Left ventricle myocardium inferior (tissue), 1 donor: ENCODE results near the gene NDN. TPM values are rescaled to one million over a fixed set of nuclear protein-coding genes. Genes with fewer than 3 reads are reported as not detected.

Experiments used
- DNase-seq: peaks from one replicate; pipeline ENCODE4 v3.0.0-alpha.2; 2020
- H3K27ac ChIP-seq: fragments of 200-600 bp; replicated peaks from 2 replicates; pipeline ENCODE4 v1.8.0; 2021
- H3K27me3 ChIP-seq: fragments of 200-600 bp; 2 replicates; pipeline ENCODE4 v1.8.0; 2021; ENCODE audit warnings: low read depth
- H3K36me3 ChIP-seq: fragments of 200-600 bp; 2 replicates; pipeline ENCODE4 v1.8.0; 2021
- H3K4me1 ChIP-seq: fragments of 200-600 bp; 2 replicates; pipeline ENCODE4 v1.8.0; 2021
- H3K4me3 ChIP-seq: fragments of 200-600 bp; 2 replicates; pipeline ENCODE4 v1.8.0; 2021; ENCODE audit warnings: mild to moderate bottlenecking, moderate library complexity
- H3K9me3 ChIP-seq: fragments of 200-600 bp; replicated peaks from 2 replicates; pipeline ENCODE4 v1.8.0; 2021
- intact Hi-C: fragments of 100-400 bp; cut with micrococcal nuclease; formaldehyde crosslinking; loops from one replicate; pipeline ENCODE4 v1.11.0; 2022
- total RNA-seq: library from RNA; stranded (reverse); fragmentation: NEBNext Ultra II Directional; extraction: Animal tissue kit (Norgen Biotek cat#: 25700); gene quantifications from one replicate; pipeline ENCODE4 v1.2.1, GENCODE V29; 2021
- TF ChIP-seq, protein P1 (sequence below): fragments of 200-600 bp; IDR thresholded peaks from 2 replicates; pipeline ENCODE4 v1.8.0; 2021; ENCODE audit warnings: antibody characterized with exemption, mild to moderate bottlenecking, borderline replicate concordance
- donor health status: DM: no; HTN: yes; CAD: no; lungs with severe emphysema.

NDN gene
- total RNA-seq, 1 donor from 2014 or later: 35.2 TPM

DNA sequence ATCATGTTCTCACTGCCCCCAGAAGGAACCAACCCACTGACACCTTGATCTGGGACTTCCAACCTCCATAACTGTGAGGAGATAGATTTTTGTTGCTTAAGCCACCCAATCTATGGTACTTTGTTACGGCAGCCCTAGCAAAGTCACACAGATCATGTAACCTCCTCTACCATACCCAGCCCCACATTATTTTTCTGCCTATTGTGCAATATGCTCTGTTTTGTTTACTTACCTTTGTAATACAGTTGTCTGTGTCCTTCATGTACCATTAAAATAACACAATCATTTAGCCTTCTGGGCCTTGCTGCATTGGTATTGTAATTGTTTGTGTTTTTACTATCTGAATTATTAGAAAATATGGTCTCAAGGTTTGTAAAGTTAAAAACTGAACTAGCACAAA lies 16.1 kb downstream of the NDN start:
- intact Hi-C loops: no loop called here
- Histone ChIP-seq H3K27ac (no peak overlapping the region), H3K36me3 (no peaks in the 10 kb centered on the region), H3K27me3 (peaks cover 19% of the 10 kb centered on the region), H3K4me1 (no peaks in the 10 kb centered on the region), H3K4me3 (no peak overlapping the region), H3K9me3 (no peaks in the 10 kb centered on the region)
- TF ChIP-seq, protein P1, sequence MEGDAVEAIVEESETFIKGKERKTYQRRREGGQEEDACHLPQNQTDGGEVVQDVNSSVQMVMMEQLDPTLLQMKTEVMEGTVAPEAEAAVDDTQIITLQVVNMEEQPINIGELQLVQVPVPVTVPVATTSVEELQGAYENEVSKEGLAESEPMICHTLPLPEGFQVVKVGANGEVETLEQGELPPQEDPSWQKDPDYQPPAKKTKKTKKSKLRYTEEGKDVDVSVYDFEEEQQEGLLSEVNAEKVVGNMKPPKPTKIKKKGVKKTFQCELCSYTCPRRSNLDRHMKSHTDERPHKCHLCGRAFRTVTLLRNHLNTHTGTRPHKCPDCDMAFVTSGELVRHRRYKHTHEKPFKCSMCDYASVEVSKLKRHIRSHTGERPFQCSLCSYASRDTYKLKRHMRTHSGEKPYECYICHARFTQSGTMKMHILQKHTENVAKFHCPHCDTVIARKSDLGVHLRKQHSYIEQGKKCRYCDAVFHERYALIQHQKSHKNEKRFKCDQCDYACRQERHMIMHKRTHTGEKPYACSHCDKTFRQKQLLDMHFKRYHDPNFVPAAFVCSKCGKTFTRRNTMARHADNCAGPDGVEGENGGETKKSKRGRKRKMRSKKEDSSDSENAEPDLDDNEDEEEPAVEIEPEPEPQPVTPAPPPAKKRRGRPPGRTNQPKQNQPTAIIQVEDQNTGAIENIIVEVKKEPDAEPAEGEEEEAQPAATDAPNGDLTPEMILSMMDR: no peak
- DNase-seq: no peak

DNA sequence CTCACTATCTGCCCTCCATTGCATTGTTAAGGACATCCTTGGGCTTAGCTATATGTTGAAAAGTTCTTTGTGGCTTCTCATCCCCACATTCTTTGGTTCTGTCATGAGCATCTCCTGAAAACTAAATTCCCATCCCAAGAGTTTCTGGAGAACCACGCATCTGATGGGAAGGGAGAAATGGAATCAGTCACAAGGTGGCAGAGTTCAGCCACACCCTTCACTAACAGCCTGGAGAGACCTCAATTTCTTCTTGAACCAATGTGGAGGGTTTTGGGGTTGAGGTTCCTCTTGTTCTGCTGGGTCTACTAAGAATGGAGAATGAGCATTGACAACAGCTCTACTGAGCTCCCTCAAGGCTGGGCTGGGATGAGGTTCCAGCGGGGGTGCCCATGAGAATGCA lies 23.9 kb downstream of the NDN start:
- no peaks in the 10 kb centered on the region for H3K4me1 ChIP-seq
- TF ChIP-seq, protein P1: no peak
- H3K9me3 ChIP-seq: no peaks in the 10 kb centered on the region
- DNase-seq: no peak
- intact Hi-C loops: no loop called here
- no peak overlapping the region for H3K27ac ChIP-seq
- no peak overlapping the region for H3K4me3 ChIP-seq
- H3K36me3 ChIP-seq: no peaks in the 10 kb centered on the region
- peaks cover 33% of the 10 kb centered on the region for H3K27me3 ChIP-seq

DNA sequence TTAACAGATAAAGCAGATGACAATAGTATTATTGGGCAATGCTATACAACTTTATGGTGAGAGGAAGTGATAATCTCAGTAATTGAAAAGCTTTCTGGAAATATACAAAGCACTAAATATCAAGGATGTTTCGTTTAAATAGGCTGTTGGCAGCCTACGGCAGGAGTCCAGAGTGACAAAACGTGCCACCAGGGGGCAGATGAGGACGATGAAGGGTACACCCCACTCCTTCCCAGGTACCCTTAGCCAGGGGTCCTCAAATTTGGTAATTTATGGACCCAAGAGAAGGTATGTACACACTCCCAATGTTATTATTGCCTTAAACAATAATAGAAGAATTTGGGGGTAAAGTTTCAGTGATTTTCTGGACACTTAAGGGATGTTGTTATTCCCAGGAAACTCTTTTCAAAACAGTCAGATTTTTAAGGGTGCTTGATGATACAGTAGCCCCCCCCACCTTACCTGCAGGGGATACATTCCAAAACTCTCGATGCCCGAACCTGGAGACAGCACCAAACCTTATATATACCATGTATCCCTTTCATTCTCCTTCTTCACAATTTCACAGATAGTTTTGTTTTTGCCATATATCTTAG lies 38.1 kb downstream of the NDN start:
- TF ChIP-seq, protein P1: peak; percentile 66
- Histone ChIP-seq H3K4me1 (no peaks in the 10 kb centered on the region), H3K4me3 (no peak overlapping the region), H3K9me3 (no peaks in the 10 kb centered on the region), H3K36me3 (no peaks in the 10 kb centered on the region), H3K27me3 (peaks cover 80% of the 10 kb centered on the region), H3K27ac (no peak overlapping the region)
- intact Hi-C loops: loop anchor here (10.0 kb wide), 1 partner anchor 226 kb away; no protein-coding TSS in a partner anchor
- no peak for DNase-seq

DNA sequence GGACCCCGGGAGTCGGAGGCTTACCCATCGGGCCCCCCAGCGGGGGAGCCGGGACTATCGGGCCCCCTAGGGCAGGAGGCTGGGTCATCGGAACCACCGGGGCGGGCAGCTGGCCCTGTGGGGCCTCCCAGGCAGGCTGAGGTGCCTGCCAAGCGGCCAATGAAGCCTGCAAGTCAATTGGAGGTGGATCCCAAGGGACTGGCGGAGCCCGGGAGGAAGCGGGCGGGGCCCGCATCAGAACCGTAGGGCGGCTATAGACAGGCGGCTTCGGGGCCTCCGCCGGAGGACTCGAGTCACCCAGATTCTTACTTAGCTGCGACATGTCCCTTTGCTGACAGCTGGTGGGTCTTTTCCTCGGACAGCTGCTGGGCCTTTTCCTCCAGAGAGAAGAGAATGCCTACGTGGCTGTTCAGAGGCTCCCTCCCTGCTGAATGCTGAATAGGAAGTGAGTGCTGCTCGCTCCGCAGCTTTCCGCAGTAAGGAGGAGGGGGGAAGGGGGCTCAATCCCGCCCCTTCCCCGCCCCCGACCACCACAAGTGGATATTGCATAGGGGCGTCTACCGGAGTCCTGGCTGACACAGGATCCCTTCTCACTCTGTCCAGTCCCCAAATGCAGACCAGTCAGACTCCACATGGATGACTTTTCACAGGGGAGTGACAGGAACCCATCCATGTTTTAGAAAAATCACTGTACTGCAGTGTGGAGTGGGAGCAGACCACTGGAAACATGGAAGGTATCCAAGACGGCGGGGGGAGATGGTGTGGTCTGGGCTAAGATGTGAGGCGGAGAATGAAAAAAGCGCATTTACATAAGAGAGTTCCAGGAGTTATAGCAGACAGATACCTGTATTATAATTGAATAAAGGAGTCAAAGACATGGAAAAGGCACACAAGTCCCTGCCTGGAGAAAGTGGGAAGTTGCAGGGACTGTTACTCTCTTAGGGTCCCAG lies 39.4 kb downstream of the NDN start, which contains the start of gene MAGEL2:
TSS of gene MAGEL2 (minus strand) at position 447 of the 950 bp plus-strand sequence. CDS start at position 322, 125 bp downstream.
- Histone ChIP-seq H3K4me1 (no peaks in the 10 kb centered on the region), H3K27ac (no peak within 1 kb of the TSS), H3K27me3 (peaks cover 87% of the 10 kb centered on the region), H3K4me3 (peak within 1 kb of the TSS; percentile 54), H3K9me3 (no peaks in the 10 kb centered on the region), H3K36me3 (no peaks in the 10 kb centered on the region)
- intact Hi-C loops: loop anchor here (10.0 kb wide), 1 partner anchor 227 kb away; no protein-coding TSS in a partner anchor
- TF ChIP-seq, protein P1: no peak
- no peak for DNase-seq

DNA sequence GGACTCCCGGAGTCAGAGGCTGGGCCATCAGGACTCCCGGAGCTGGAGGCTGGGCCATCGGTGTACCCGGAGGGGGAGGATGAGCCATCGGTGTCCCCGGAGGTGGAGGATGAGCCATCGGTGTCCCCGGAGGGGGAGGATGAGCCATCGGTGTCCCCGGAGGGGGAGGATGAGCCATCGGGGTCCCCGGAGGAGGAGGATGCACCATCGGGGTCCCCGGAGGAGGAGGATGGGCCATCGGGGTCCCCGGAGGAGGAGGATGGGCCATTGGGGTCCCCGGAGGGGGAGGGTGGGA lies 40.2 kb downstream of the NDN start:
- intact Hi-C loops: loop anchor here (10.0 kb wide), 1 partner anchor 228 kb away; no protein-coding TSS in a partner anchor

More for the DNA sequence above, 40.2 kb downstream of the NDN start:
- TF ChIP-seq, protein P1: no peak
- H3K9me3 ChIP-seq: no peaks in the 10 kb centered on the region
- H3K27ac ChIP-seq: no peak overlapping the region
- DNase-seq: no peak
- H3K27me3 ChIP-seq: peaks cover 87% of the 10 kb centered on the region
- H3K4me1 ChIP-seq: no peaks in the 10 kb centered on the region
- no peaks in the 10 kb centered on the region for H3K36me3 ChIP-seq
- H3K4me3 ChIP-seq: peak overlapping the region; percentile 54
